GM13976 (cell line): Measurements from ENCODE around the gene GPR39.

Experiments used
- DNase-seq: peaks from one replicate; pipeline ENCODE4 v3.0.0; 2012; ENCODE audit warnings: low spot score
- in situ Hi-C: fragments of 300-500 bp; cut with MboI; formaldehyde crosslinking; loops from one replicate; pipeline ENCODE4 v1.12.0; 2022; ENCODE audit warnings: low sequenced_read_pairs, mixed read lengths, inconsistent platforms; ENCODE audit not compliant: unreplicated experiment
- TF ChIP-seq, protein P1 (sequence below): IDR thresholded peaks from 2 replicates; pipeline ENCODE4 v1.5.1; 2012; ENCODE audit warnings: borderline replicate concordance, mild to moderate bottlenecking; ENCODE audit not compliant: insufficient read depth; ENCODE audit errors: extremely low read depth, missing control alignments, control extremely low read depth

The GPR39 gene

DNA sequence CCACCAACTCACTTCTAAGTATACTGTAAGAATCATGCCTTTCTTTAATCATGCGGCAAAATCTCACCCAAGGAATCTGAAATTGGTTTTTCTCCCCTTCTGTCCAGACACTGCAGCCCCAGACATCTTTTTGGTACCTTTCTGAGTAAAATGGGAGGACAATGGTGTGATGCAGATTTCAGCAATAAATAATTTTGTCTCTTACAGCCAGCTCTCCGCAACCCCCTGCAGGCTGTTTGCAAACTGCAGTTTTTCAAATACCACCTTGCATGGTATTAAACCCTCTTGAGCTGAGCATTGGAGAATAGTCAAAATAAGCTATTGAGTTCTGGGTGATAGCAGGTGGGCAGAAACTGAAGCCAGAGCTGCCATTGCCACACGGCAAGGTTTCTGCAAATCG is 32.2 kb downstream of the GPR39 start:
- TF ChIP-seq, protein P1, sequence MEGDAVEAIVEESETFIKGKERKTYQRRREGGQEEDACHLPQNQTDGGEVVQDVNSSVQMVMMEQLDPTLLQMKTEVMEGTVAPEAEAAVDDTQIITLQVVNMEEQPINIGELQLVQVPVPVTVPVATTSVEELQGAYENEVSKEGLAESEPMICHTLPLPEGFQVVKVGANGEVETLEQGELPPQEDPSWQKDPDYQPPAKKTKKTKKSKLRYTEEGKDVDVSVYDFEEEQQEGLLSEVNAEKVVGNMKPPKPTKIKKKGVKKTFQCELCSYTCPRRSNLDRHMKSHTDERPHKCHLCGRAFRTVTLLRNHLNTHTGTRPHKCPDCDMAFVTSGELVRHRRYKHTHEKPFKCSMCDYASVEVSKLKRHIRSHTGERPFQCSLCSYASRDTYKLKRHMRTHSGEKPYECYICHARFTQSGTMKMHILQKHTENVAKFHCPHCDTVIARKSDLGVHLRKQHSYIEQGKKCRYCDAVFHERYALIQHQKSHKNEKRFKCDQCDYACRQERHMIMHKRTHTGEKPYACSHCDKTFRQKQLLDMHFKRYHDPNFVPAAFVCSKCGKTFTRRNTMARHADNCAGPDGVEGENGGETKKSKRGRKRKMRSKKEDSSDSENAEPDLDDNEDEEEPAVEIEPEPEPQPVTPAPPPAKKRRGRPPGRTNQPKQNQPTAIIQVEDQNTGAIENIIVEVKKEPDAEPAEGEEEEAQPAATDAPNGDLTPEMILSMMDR: no peak
- DNase-seq: no peak
- in situ Hi-C loops: no loop called here

GRCh38 chr2:132449868-132450267 is 33.3 kb downstream of the GPR39 start:
- in situ Hi-C loops: no loop called here
- DNase-seq: no peak
- TF ChIP-seq, protein P1: no peak

DNA sequence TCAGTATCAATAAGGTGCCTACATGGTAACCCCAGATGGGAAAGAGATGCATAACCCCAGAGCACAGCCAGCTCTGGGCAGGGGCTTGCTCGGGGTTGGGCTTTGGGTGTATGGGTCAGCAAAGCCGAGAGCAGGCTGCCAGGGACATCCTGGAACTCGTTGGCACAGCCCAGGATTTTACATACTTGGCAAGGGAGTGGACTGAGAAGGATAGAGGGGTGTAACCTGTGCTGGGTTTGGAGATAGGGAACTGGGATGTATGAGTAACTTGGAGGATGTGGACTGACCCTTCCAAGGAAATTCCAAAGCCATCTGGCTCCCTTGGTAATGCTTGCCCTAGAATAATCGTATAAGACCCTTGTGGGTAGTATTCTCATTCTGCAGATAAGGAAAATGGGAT is 44.2 kb downstream of the GPR39 start:
- TF ChIP-seq, protein P1: no peak
- DNase-seq: no peak
- in situ Hi-C loops: no loop called here

GRCh38 chr2:132462236-132462635 is 45.6 kb downstream of the GPR39 start:
- TF ChIP-seq, protein P1: no peak
- no peak for DNase-seq
- in situ Hi-C loops: no loop called here

DNA sequence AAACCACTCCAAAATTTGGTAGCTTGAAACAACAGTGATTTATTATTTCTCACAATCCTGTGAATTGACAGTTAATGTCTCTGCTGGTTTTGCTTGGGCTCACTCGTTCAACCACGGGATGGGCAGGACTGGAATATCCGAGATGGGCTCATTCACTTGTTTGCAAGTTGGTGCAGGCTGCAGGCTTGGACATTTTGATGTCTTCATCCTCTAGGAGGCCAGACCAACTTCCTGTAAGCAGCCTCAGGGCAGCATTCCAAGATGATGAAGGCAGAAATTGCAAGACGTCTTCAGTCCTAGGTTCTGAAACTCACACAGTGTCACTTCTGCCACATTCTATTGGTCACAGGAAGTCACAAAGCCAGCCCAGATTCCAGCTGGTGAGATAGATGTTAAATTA is 47.1 kb downstream of the GPR39 start:
- TF ChIP-seq, protein P1: no peak
- no peak for DNase-seq
- in situ Hi-C loops: no loop called here

GRCh38 chr2:132465917-132466316 is 49.3 kb downstream of the GPR39 start:
- DNase-seq: no peak
- TF ChIP-seq, protein P1: no peak
- in situ Hi-C loops: no loop called here
